BE2C (cell line): ENCODE results near the gene NR2F6.

Experiments
- DNase-seq: peaks from one replicate; pipeline ENCODE4 v3.0.0-alpha.2; 2020
- H3K27me3 ChIP-seq: fragments of 250-450 bp; sonication (Bioruptor Pico); 2 replicates; pipeline ENCODE4 v1.5.1; 2020; ENCODE audit warnings: mild to moderate bottlenecking
- H3K36me3 ChIP-seq: fragments of 250-450 bp; sonication (Bioruptor Pico); 2 replicates; pipeline ENCODE4 v1.5.1; 2020; ENCODE audit warnings: mild to moderate bottlenecking
- H3K4me1 ChIP-seq: fragments of 250-450 bp; sonication (Bioruptor Pico); 2 replicates; pipeline ENCODE4 v1.5.1; 2020
- H3K4me3 ChIP-seq: 2 replicates; pipeline ENCODE4 v1.5.1; 2011; ENCODE audit warnings: low read depth, low read length
- H3K9me3 ChIP-seq: fragments of 250-450 bp; sonication (Bioruptor Pico); 2 replicates; pipeline ENCODE4 v1.5.1; 2020
- CTCF ChIP-seq: IDR thresholded peaks from 2 replicates; pipeline ENCODE4 v1.5.1; 2012; ENCODE audit warnings: mild to moderate bottlenecking, low read depth, low read length

NR2F6 gene

GRCh38 chr19:17227798-17228367, 17.8 kb downstream of the NR2F6 start:
- Histone ChIP-seq H3K4me3 (no peak overlapping the region), H3K27me3 (no peaks in the 10 kb centered on the region), H3K36me3 (peaks cover 20% of the 10 kb centered on the region), H3K9me3 (no peaks in the 10 kb centered on the region), H3K4me1 (no peaks in the 10 kb centered on the region)
- TF ChIP-seq CTCF: no peak
- no peak for DNase-seq

GRCh38 chr19:17226002-17226933, 19.5 kb downstream of the NR2F6 start, which contains the start of gene OCEL1:
OCEL1 (plus strand) TSS chr19:17226226; CDS start chr19:17226248, 22 bp downstream.
- no peak for TF ChIP-seq CTCF
- DNase-seq: peak; percentile 98
- Histone ChIP-seq H3K36me3 (peaks cover 6% of the 10 kb centered on the region), H3K4me1 (no peaks in the 10 kb centered on the region), H3K4me3 (peak within 1 kb of the TSS; percentile 65), H3K9me3 (no peaks in the 10 kb centered on the region), H3K27me3 (no peaks in the 10 kb centered on the region)

GRCh38 chr19:17225053-17225452, 20.7 kb downstream of the NR2F6 start:
- no peak for DNase-seq
- no peak for TF ChIP-seq CTCF

GRCh38 chr19:17220207-17220758, 25.4 kb downstream of the NR2F6 start:
- no peak for TF ChIP-seq CTCF
- no peaks in the 10 kb centered on the region for H3K36me3 ChIP-seq
- no peaks in the 10 kb centered on the region for H3K4me1 ChIP-seq
- DNase-seq: no peak
- no peaks in the 10 kb centered on the region for H3K9me3 ChIP-seq
- H3K4me3 ChIP-seq: no peak overlapping the region
- H3K27me3 ChIP-seq: no peaks in the 10 kb centered on the region

More at GRCh38 chr19:17225053-17225452, 20.7 kb downstream of the NR2F6 start:
- Histone ChIP-seq H3K27me3 (no peaks in the 10 kb centered on the region), H3K4me3 (no peak overlapping the region), H3K9me3 (no peaks in the 10 kb centered on the region), H3K36me3 (no peaks in the 10 kb centered on the region; the same call in 1 of the 2 replicates), H3K4me1 (no peaks in the 10 kb centered on the region)

- Histone ChIP-seq H3K4me1 (peaks cover 5% of the 10 kb centered on the region; the same call in 1 of the 2 replicates), H3K27me3 (no peaks in the 10 kb centered on the region), H3K4me3 (no peak overlapping the region), H3K9me3 (no peaks in the 10 kb centered on the region), H3K36me3 (no peaks in the 10 kb centered on the region)
- DNase-seq: no peak
- no peak for TF ChIP-seq CTCF
These were observed 26.4 kb downstream of the NR2F6 start for GRCh38 chr19:17219286-17219685.
